GM23338 (cell line): ENCODE results near the gene ARCN1. TPM values are rescaled to one million over a fixed set of nuclear protein-coding genes. Genes with fewer than 3 reads are reported as not detected.

Experiments
- ATAC-seq: fragments of 200-7000 bp; cut with Tn5 transposase; 3 replicates; pipeline ENCODE4 v1.9.1; 2020
- DNase-seq: peaks from one replicate; pipeline ENCODE4 v3.0.0-alpha.2; 2015; ENCODE audit warnings: low spot score
- H2AFZ ChIP-seq: fragments of 200-600 bp; sonication (generic); 2 replicates; pipeline ENCODE4 v1.8.0; 2016; ENCODE audit warnings: antibody characterized with exemption, mild to moderate bottlenecking, moderate library complexity
- H3F3A ChIP-seq: fragments of 200-600 bp; sonication (generic); replicated peaks from 2 replicates; pipeline ENCODE4 v1.8.0; 2017; ENCODE audit warnings: antibody characterized with exemption, mixed run types, low read depth
- H3K27ac ChIP-seq: fragments of 200-600 bp; sonication (generic); 2 replicates; pipeline ENCODE4 v1.6.1; 2016; ENCODE audit warnings: low read depth
- H3K27me3 ChIP-seq: fragments of 200-600 bp; sonication (generic); 2 replicates; pipeline ENCODE4 v1.8.0; 2016; ENCODE audit warnings: mild to moderate bottlenecking, mixed run types, moderate library complexity; ENCODE audit not compliant: insufficient read depth
- H3K36me3 ChIP-seq: fragments of 200-600 bp; sonication (generic); 2 replicates; pipeline ENCODE4 v1.8.0; 2016; ENCODE audit warnings: mild to moderate bottlenecking; ENCODE audit not compliant: insufficient read depth
- H3K4me1 ChIP-seq: fragments of 200-600 bp; sonication (generic); 2 replicates; pipeline ENCODE4 v1.8.0; 2016; ENCODE audit warnings: mild to moderate bottlenecking, moderate library complexity; ENCODE audit not compliant: insufficient read depth
- H3K4me2 ChIP-seq: fragments of 200-600 bp; sonication (generic); 2 replicates; pipeline ENCODE4 v1.7.1; 2017; ENCODE audit warnings: mixed run types
- H3K4me3 ChIP-seq: fragments of 200-600 bp; sonication (generic); 2 replicates; pipeline ENCODE4 v1.6.1; 2016; ENCODE audit warnings: mixed run types
- H3K79me2 ChIP-seq: fragments of 200-600 bp; sonication (generic); replicated peaks from 2 replicates; pipeline ENCODE4 v1.8.0; 2017; ENCODE audit warnings: mild to moderate bottlenecking; ENCODE audit not compliant: insufficient read depth
- H3K9me2 ChIP-seq: fragments of 200-600 bp; sonication (generic); 2 replicates; pipeline ENCODE4 v1.8.0; 2017; ENCODE audit not compliant: insufficient read depth
- H4K20me1 ChIP-seq: fragments of 200-600 bp; sonication (generic); replicated peaks from 2 replicates; pipeline ENCODE4 v1.8.0; 2017; ENCODE audit warnings: mild to moderate bottlenecking; ENCODE audit not compliant: insufficient read depth
- H3K27ac Mint-ChIP-seq: 2 replicates; pipeline ENCODE4 v1.8.0; 2020; ENCODE audit warnings: inconsistent platforms, mild to moderate bottlenecking, moderate library complexity, mixed read lengths
- H3K27me3 Mint-ChIP-seq: 3 replicates; pipeline ENCODE4 v1.8.0; 2022; ENCODE audit warnings: low read depth, mild to moderate bottlenecking, moderate library complexity, mixed read lengths, inconsistent platforms; ENCODE audit not compliant: insufficient read depth, poor library complexity
- H3K36me3 Mint-ChIP-seq: 3 replicates; pipeline ENCODE4 v1.8.0; 2021; ENCODE audit warnings: low read depth, mild to moderate bottlenecking, inconsistent platforms, moderate library complexity, mixed read lengths
- H3K4me1 Mint-ChIP-seq: 3 replicates; pipeline ENCODE4 v1.8.0; 2020; ENCODE audit warnings: mild to moderate bottlenecking, inconsistent platforms, mixed read lengths
- H3K4me3 Mint-ChIP-seq: 3 replicates; pipeline ENCODE4 v1.8.0; 2021; ENCODE audit warnings: moderate library complexity, mild to moderate bottlenecking, inconsistent platforms, mixed read lengths
- H3K9me3 Mint-ChIP-seq: 3 replicates; pipeline ENCODE4 v1.8.0; 2020; ENCODE audit warnings: moderate library complexity, mild to moderate bottlenecking, inconsistent platforms, mixed read lengths
- CREB1 ChIP-seq: fragments of 250-450 bp; sonication (Bioruptor Pico); IDR thresholded peaks from 2 replicates; pipeline ENCODE4 v1.5.0; 2020; ENCODE audit warnings: low read depth, mild to moderate bottlenecking, moderate library complexity
- CTCF ChIP-seq, 2 experiments: fragments of 200-600 bp in 1 of 2; sonication (generic) in 1 of 2; conservative IDR thresholded peaks; 2 replicates each; pipeline versions ENCODE4 v1.5.1 to v1.6.1; 2016 to 2017; ENCODE audit warnings: antibody characterized with exemption in 2 of 2, low read depth in 2 of 2, mild to moderate bottlenecking in 2 of 2, moderate library complexity in 1 of 2
- EZH2 ChIP-seq: fragments of 200-600 bp; sonication (generic); IDR thresholded peaks from one replicate; pipeline ENCODE4 v1.8.0; 2017; ENCODE audit warnings: antibody characterized with exemption, mild to moderate bottlenecking, low read depth; ENCODE audit not compliant: unreplicated experiment
- EZH2phosphoT487 ChIP-seq: fragments of 200-600 bp; sonication (generic); IDR thresholded peaks from one replicate; pipeline ENCODE4 v1.8.1; 2018; ENCODE audit warnings: antibody characterized with exemption; ENCODE audit not compliant: unreplicated experiment
- NANOG ChIP-seq: IDR thresholded peaks from 2 replicates; pipeline ENCODE4 v1.6.1; 2016; ENCODE audit warnings: antibody characterized with exemption, borderline replicate concordance
- STAT1 ChIP-seq: IDR thresholded peaks from one replicate; pipeline ENCODE4 v1.6.1; 2016; ENCODE audit warnings: antibody characterized with exemption; ENCODE audit not compliant: unreplicated experiment
- ZNF114 ChIP-seq: fragments of 250-450 bp; sonication (Bioruptor Pico); IDR thresholded peaks from 2 replicates; pipeline ENCODE4 v1.5.0; 2020; ENCODE audit warnings: mild to moderate bottlenecking, moderate library complexity
- ZNF331 ChIP-seq: fragments of 250-450 bp; sonication (Bioruptor Pico); IDR thresholded peaks from 2 replicates; pipeline ENCODE4 v1.5.0; 2020; ENCODE audit warnings: low read depth, mild to moderate bottlenecking, moderate library complexity
- polyA plus RNA-seq: library from polyadenylated mRNA; unstranded; fragments of >200 nt; fragmentation: Nextera tagmentation; extraction: Ambion mirVana; gene quantifications from 2 replicates; pipeline ENCODE4 v1.2.1, GENCODE V29; 2016
- total RNA-seq: library from RNA; depleted of rRNA; stranded (reverse); fragments of >200 nt; shearing (Covaris generic); gene quantifications from 2 replicates; pipeline ENCODE4 v1.2.3, GENCODE V29; 2014
- TF ChIP-seq, protein P1 (sequence below): IDR thresholded peaks from one replicate; pipeline ENCODE4 v1.6.1; 2018; ENCODE audit warnings: antibody characterized with exemption; ENCODE audit not compliant: unreplicated experiment
- TF ChIP-seq, protein P2 (sequence below): IDR thresholded peaks from 2 replicates; pipeline ENCODE4 v1.6.1; 2016; ENCODE audit warnings: antibody characterized with exemption
- TF ChIP-seq, protein P3 (sequence below): fragments of 250-450 bp; sonication (Bioruptor Pico); IDR thresholded peaks from 2 replicates; pipeline ENCODE4 v1.5.0; 2020; ENCODE audit warnings: mild to moderate bottlenecking, moderate library complexity

Gene ARCN1
- total and polyA plus RNA-seq, 2 experiments from 2014 or later, result 79.9 to 106 TPM

- H4K20me1 ChIP-seq, result peaks cover 10% of the 10 kb centered on the region; the same call in 1 of the 2 replicates
- peak overlapping the region; percentile 72 for H3K4me3 ChIP-seq
- H3K4me2 ChIP-seq, result peak overlapping the region; percentile 91
- ATAC-seq (peak; percentile 2), DNase-seq (peak; percentile 57)
- TF ChIP-seq ZNF331 (no peak), EZH2 (peak; percentile 85), NANOG (no peak), STAT1 (no peak), EZH2phosphoT487 (peak; percentile 93), ZNF114 (CRISPR knock-in tag) (no peak), CTCF (conservative IDR thresholded peaks at IDR 0.05; ENCODE audit: low read depth in 2 of 2) (no peak), CREB1 (no peak)
- TF ChIP-seq, protein P1, sequence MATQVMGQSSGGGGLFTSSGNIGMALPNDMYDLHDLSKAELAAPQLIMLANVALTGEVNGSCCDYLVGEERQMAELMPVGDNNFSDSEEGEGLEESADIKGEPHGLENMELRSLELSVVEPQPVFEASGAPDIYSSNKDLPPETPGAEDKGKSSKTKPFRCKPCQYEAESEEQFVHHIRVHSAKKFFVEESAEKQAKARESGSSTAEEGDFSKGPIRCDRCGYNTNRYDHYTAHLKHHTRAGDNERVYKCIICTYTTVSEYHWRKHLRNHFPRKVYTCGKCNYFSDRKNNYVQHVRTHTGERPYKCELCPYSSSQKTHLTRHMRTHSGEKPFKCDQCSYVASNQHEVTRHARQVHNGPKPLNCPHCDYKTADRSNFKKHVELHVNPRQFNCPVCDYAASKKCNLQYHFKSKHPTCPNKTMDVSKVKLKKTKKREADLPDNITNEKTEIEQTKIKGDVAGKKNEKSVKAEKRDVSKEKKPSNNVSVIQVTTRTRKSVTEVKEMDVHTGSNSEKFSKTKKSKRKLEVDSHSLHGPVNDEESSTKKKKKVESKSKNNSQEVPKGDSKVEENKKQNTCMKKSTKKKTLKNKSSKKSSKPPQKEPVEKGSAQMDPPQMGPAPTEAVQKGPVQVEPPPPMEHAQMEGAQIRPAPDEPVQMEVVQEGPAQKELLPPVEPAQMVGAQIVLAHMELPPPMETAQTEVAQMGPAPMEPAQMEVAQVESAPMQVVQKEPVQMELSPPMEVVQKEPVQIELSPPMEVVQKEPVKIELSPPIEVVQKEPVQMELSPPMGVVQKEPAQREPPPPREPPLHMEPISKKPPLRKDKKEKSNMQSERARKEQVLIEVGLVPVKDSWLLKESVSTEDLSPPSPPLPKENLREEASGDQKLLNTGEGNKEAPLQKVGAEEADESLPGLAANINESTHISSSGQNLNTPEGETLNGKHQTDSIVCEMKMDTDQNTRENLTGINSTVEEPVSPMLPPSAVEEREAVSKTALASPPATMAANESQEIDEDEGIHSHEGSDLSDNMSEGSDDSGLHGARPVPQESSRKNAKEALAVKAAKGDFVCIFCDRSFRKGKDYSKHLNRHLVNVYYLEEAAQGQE, result no peak
- TF ChIP-seq, protein P2, sequence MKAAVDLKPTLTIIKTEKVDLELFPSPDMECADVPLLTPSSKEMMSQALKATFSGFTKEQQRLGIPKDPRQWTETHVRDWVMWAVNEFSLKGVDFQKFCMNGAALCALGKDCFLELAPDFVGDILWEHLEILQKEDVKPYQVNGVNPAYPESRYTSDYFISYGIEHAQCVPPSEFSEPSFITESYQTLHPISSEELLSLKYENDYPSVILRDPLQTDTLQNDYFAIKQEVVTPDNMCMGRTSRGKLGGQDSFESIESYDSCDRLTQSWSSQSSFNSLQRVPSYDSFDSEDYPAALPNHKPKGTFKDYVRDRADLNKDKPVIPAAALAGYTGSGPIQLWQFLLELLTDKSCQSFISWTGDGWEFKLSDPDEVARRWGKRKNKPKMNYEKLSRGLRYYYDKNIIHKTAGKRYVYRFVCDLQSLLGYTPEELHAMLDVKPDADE, result no peak
- TF ChIP-seq, protein P3, sequence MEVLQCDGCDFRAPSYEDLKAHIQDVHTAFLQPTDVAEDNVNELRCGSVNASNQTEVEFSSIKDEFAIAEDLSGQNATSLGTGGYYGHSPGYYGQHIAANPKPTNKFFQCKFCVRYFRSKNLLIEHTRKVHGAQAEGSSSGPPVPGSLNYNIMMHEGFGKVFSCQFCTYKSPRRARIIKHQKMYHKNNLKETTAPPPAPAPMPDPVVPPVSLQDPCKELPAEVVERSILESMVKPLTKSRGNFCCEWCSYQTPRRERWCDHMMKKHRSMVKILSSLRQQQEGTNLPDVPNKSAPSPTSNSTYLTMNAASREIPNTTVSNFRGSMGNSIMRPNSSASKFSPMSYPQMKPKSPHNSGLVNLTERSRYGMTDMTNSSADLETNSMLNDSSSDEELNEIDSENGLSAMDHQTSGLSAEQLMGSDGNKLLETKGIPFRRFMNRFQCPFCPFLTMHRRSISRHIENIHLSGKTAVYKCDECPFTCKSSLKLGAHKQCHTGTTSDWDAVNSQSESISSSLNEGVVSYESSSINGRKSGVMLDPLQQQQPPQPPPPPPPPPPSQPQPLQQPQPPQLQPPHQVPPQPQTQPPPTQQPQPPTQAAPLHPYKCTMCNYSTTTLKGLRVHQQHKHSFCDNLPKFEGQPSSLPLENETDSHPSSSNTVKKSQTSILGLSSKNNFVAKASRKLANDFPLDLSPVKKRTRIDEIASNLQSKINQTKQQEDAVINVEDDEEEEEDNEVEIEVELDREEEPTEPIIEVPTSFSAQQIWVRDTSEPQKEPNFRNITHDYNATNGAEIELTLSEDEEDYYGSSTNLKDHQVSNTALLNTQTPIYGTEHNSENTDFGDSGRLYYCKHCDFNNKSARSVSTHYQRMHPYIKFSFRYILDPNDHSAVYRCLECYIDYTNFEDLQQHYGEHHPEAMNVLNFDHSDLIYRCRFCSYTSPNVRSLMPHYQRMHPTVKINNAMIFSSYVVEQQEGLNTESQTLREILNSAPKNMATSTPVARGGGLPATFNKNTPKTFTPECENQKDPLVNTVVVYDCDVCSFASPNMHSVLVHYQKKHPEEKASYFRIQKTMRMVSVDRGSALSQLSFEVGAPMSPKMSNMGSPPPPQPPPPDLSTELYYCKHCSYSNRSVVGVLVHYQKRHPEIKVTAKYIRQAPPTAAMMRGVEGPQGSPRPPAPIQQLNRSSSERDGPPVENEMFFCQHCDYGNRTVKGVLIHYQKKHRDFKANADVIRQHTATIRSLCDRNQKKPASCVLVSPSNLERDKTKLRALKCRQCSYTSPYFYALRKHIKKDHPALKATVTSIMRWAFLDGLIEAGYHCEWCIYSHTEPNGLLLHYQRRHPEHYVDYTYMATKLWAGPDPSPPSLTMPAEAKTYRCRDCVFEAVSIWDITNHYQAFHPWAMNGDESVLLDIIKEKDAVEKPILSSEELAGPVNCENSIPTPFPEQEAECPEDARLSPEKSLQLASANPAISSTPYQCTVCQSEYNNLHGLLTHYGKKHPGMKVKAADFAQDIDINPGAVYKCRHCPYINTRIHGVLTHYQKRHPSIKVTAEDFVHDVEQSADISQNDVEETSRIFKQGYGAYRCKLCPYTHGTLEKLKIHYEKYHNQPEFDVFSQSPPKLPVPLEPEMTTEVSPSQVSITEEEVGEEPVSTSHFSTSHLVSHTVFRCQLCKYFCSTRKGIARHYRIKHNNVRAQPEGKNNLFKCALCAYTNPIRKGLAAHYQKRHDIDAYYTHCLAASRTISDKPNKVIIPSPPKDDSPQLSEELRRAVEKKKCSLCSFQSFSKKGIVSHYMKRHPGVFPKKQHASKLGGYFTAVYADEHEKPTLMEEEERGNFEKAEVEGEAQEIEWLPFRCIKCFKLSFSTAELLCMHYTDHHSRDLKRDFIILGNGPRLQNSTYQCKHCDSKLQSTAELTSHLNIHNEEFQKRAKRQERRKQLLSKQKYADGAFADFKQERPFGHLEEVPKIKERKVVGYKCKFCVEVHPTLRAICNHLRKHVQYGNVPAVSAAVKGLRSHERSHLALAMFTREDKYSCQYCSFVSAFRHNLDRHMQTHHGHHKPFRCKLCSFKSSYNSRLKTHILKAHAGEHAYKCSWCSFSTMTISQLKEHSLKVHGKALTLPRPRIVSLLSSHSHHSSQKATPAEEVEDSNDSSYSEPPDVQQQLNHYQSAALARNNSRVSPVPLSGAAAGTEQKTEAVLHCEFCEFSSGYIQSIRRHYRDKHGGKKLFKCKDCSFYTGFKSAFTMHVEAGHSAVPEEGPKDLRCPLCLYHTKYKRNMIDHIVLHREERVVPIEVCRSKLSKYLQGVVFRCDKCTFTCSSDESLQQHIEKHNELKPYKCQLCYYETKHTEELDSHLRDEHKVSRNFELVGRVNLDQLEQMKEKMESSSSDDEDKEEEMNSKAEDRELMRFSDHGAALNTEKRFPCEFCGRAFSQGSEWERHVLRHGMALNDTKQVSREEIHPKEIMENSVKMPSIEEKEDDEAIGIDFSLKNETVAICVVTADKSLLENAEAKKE (CRISPR knock-in tag), result no peak
- no peaks in the 10 kb centered on the region for H3K36me3 ChIP-seq
- Mint-ChIP-seq H3K4me1 (peaks cover 56% of the 10 kb centered on the region), H3K4me3 (peak overlapping the region; percentile 64), H3K36me3 (peaks cover 4% of the 10 kb centered on the region; the same call in 1 of the 3 replicates), H3K27ac (no peak overlapping the region), H3K27me3 (peaks cover 72% of the 10 kb centered on the region), H3K9me3 (peaks cover 3% of the 10 kb centered on the region; the same call in 2 of the 3 replicates)
- H3K4me1 ChIP-seq, result peaks cover 49% of the 10 kb centered on the region
- H3K27me3 ChIP-seq, result peaks cover 73% of the 10 kb centered on the region
- H3F3A ChIP-seq, result peaks cover 9% of the 10 kb centered on the region
- H3K27ac ChIP-seq, result no peak overlapping the region
- peak overlapping the region; percentile 95 for H2AFZ ChIP-seq
- no peaks in the 10 kb centered on the region for H3K79me2 ChIP-seq
- no peaks in the 10 kb centered on the region for H3K9me2 ChIP-seq
Observed at GRCh38 chr11:118609380-118610224, 37.4 kb downstream of the ARCN1 start.
